ENCODE data around the gene SF3B6.

DNA sequence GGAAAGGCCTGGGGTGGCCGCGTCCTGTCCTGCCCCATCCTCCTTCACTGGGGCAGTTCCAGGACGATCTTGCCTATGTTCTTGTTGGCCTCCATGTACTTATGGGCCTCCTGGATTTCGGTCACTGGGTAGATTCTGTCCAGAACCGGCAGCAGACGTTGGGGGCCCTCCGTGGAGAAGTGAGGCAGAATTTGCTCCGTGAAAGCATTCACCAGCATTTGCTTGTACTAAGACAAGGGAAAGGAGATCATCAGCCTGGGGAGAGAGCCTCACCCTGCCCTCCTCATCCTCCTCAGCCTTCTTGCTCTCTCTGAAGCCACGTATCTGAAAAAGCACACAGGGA is 1.4 kb upstream of the SF3B6 start:
- no peak for TF ChIP-seq POLR2AphosphoS5 (IDR thresholded peaks at IDR 0.05)
- TF ChIP-seq, protein P1, sequence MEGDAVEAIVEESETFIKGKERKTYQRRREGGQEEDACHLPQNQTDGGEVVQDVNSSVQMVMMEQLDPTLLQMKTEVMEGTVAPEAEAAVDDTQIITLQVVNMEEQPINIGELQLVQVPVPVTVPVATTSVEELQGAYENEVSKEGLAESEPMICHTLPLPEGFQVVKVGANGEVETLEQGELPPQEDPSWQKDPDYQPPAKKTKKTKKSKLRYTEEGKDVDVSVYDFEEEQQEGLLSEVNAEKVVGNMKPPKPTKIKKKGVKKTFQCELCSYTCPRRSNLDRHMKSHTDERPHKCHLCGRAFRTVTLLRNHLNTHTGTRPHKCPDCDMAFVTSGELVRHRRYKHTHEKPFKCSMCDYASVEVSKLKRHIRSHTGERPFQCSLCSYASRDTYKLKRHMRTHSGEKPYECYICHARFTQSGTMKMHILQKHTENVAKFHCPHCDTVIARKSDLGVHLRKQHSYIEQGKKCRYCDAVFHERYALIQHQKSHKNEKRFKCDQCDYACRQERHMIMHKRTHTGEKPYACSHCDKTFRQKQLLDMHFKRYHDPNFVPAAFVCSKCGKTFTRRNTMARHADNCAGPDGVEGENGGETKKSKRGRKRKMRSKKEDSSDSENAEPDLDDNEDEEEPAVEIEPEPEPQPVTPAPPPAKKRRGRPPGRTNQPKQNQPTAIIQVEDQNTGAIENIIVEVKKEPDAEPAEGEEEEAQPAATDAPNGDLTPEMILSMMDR (IDR thresholded peaks at IDR 0.05) = no peak

Measured in suprapubic skin (tissue), 3 donors.